HCT116 (cell line): ENCODE results near the gene NMRAL1. TPM values are rescaled to one million over a fixed set of nuclear protein-coding genes. Genes with fewer than 3 reads are reported as not detected.

ENCODE experiments used
- ATAC-seq: fragments of 200-7000 bp; cut with Tn5 transposase; 2 replicates; pipeline ENCODE4 v1.9.1; 2020; ENCODE audit warnings: mild to moderate bottlenecking, moderate library complexity
- BruUV-seq: library from RNA; stranded (reverse); fragments of 400-500 nt; replicated peaks from 2 replicates; lab custom pipeline; 2021; lab: Mats Ljungman, UMichigan
- CTCF ChIA-PET: fragments of 300-600 bp; sonication (Branson Sonifier 250); formaldehyde crosslinking; loops from one replicate; lab custom pipeline; 2021; ENCODE audit warnings: antibody characterized with exemption; lab: Charles Lee
- POLR2A ChIA-PET: fragments of 300-600, 350-600 bp; sonication (Branson Sonifier 250); formaldehyde crosslinking; loops from one replicate; lab custom pipeline; 2021; ENCODE audit warnings: antibody characterized with exemption; lab: Charles Lee
- RAD21 ChIA-PET, 2 experiments: fragments of 300-600 bp; sonication (Branson Sonifier 250); formaldehyde crosslinking; loops; one replicate each; lab custom pipeline; 2023; ENCODE audit warnings: low total read pairs in 2 of 2; ENCODE audit not compliant: uncharacterized antibody in 2 of 2, unreplicated experiment in 2 of 2, low non-redundant PET in 1 of 2; lab: Charles Lee
- DNase-seq: peaks from one replicate; pipeline ENCODE4 v3.0.0-alpha.2; 2010; ENCODE audit warnings: low read depth, low spot score
- H2AFZ ChIP-seq: fragments of 200-600 bp; shearing (Covaris generic), sonication (generic); 2 replicates; pipeline ENCODE4 v1.6.1; 2017; ENCODE audit warnings: low read depth, mixed run types, mixed read lengths, antibody characterized with exemption, low read length; ENCODE audit not compliant: poor library complexity, severe bottlenecking
- H3K27ac ChIP-seq: 2 replicates; pipeline ENCODE4 v1.5.1; 2012; ENCODE audit warnings: low read depth, low read length
- H3K27me3 ChIP-seq: fragments of 200-600 bp; sonication (generic); 2 replicates; pipeline ENCODE4 v1.6.1; 2016; ENCODE audit warnings: mixed run types, low read length, mixed read lengths; ENCODE audit not compliant: insufficient read depth
- H3K36me3 ChIP-seq, 2 experiments: fragments of 200-500 bp in 1 of 2; fragments of 200-600 bp in 1 of 2; sonication (Bioruptor generic) in 1 of 2; sonication (generic) in 1 of 2; 2 replicates each; pipeline versions ENCODE4 v1.5.1 to v1.6.1; 2014 to 2016; ENCODE audit warnings: low read length in 2 of 2, inconsistent platforms in 1 of 2, mixed read lengths in 1 of 2, mixed run types in 1 of 2; ENCODE audit not compliant: insufficient read depth in 2 of 2, control insufficient read depth in 1 of 2
- H3K4me1 ChIP-seq, 2 experiments: fragments of 200-600 bp in 1 of 2; sonication (generic) in 1 of 2; 2 replicates each; pipeline versions ENCODE4 v1.5.1 to v1.6.1; 2012 to 2017; ENCODE audit warnings: low read length in 2 of 2, inconsistent platforms in 1 of 2, mild to moderate bottlenecking in 1 of 2, mixed read lengths in 1 of 2, mixed run types in 1 of 2, moderate library complexity in 1 of 2; ENCODE audit not compliant: insufficient read depth in 2 of 2, control insufficient read depth in 1 of 2
- H3K4me2 ChIP-seq: fragments of 200-600 bp; sonication (generic); 2 replicates; pipeline ENCODE4 v1.6.1; 2017; ENCODE audit warnings: mixed run types, low read length, mixed read lengths
- H3K4me3 ChIP-seq, 2 experiments: fragments of 200-600 bp in 1 of 2; sonication (generic) in 1 of 2; replicated peaks in 1 of 2; 2 replicates each; pipeline ENCODE4 v1.5.1; 2011 to 2016; ENCODE audit warnings: low read length in 2 of 2, control low read depth in 1 of 2, low read depth in 1 of 2, mild to moderate bottlenecking in 1 of 2, mixed read lengths in 1 of 2, mixed run types in 1 of 2
- H3K79me2 ChIP-seq: fragments of 200-600 bp; sonication (generic); 2 replicates; pipeline ENCODE4 v1.6.1; 2017; ENCODE audit warnings: mild to moderate bottlenecking, mixed run types, low read length, moderate library complexity, mixed read lengths; ENCODE audit not compliant: insufficient read depth
- H3K9ac ChIP-seq: fragments of 200-600 bp; sonication (generic); 2 replicates; pipeline ENCODE4 v1.6.1; 2016; ENCODE audit warnings: low read length, mixed read lengths
- H3K9me2 ChIP-seq: fragments of 200-600 bp; sonication (generic), shearing (Covaris generic); 2 replicates; pipeline ENCODE4 v1.6.1; 2017; ENCODE audit warnings: mixed run types, mild to moderate bottlenecking, moderate library complexity; ENCODE audit not compliant: insufficient read depth
- H3K9me3 ChIP-seq, 2 experiments: fragments of 200-500 bp in 1 of 2; fragments of 200-600 bp in 1 of 2; sonication (Bioruptor generic) in 1 of 2; sonication (generic) in 1 of 2; 2 replicates each; pipeline ENCODE4 v1.6.1; 2014 to 2017; ENCODE audit warnings: low read length in 2 of 2, mixed read lengths in 2 of 2, inconsistent platforms in 1 of 2, low read depth in 1 of 2, mild to moderate bottlenecking in 1 of 2, mixed run types in 1 of 2, moderate library complexity in 1 of 2; ENCODE audit not compliant: control insufficient read depth in 1 of 2, insufficient read depth in 1 of 2
- H4K20me1 ChIP-seq: fragments of 200-600 bp; sonication (generic), shearing (Covaris generic); 2 replicates; pipeline ENCODE4 v1.6.1; 2017; ENCODE audit warnings: mixed run types, mild to moderate bottlenecking, moderate library complexity; ENCODE audit not compliant: insufficient read depth
- CEBPB ChIP-seq: IDR thresholded peaks from 2 replicates; pipeline ENCODE4 v1.6.1; 2012; ENCODE audit warnings: low read depth
- ELF1 ChIP-seq: IDR thresholded peaks from 2 replicates; pipeline ENCODE4 v1.6.1; 2012; ENCODE audit warnings: low read depth, borderline replicate concordance
- EZH2phosphoT487 ChIP-seq: fragments of 200-600 bp; IDR thresholded peaks from 2 replicates; pipeline ENCODE4 v1.6.1; 2018; ENCODE audit warnings: antibody characterized with exemption, borderline replicate concordance
- FOSL1 ChIP-seq: IDR thresholded peaks from 2 replicates; pipeline ENCODE4 v1.6.1; 2012; ENCODE audit warnings: low read depth
- JUND ChIP-seq: IDR thresholded peaks from 2 replicates; pipeline ENCODE4 v1.6.1; 2012
- POLR2A ChIP-seq: IDR thresholded peaks from 2 replicates; pipeline ENCODE4 v1.7.0; 2011; ENCODE audit warnings: borderline replicate concordance; ENCODE audit not compliant: insufficient read depth, insufficient read length; ENCODE audit errors: extremely low read depth
- POLR2AphosphoS5 ChIP-seq: IDR thresholded peaks from 2 replicates; pipeline ENCODE4 v1.6.1; 2011; ENCODE audit warnings: mild to moderate bottlenecking, low read depth, low read length, moderate library complexity
- ZFX ChIP-seq: fragments of 450-650 bp; IDR thresholded peaks from 2 replicates; pipeline ENCODE4 v1.6.1; 2017
- intact Hi-C: fragments of 100-400 bp; cut with micrococcal nuclease; formaldehyde crosslinking; loops from 2 replicates; pipeline ENCODE4 v1.10.0; 2022
- total RNA-seq: library from RNA; stranded (reverse); gene quantifications from one replicate; pipeline ENCODE4 v1.2.1, GENCODE V29; 2021; ENCODE audit not compliant: unreplicated experiment
- TF ChIP-seq, protein P1 (sequence below), 3 experiments: fragments of 200-600 bp in 1 of 3; sonication (generic) in 1 of 3; IDR thresholded peaks in 2 of 3; conservative IDR thresholded peaks in 1 of 3; 2 replicates each; pipeline ENCODE4 v1.5.1; 2012 to 2017; ENCODE audit warnings: low read depth in 2 of 3, low read length in 2 of 3, antibody characterized with exemption in 1 of 3, borderline replicate concordance in 1 of 3, control low read depth in 1 of 3, mild to moderate bottlenecking in 1 of 3, mixed read lengths in 1 of 3, mixed run types in 1 of 3, moderate library complexity in 1 of 3; ENCODE audit not compliant: insufficient read depth in 1 of 3
- TF ChIP-seq, protein P2 (sequence below): IDR thresholded peaks from 2 replicates; pipeline ENCODE4 v1.6.1; 2012
- TF ChIP-seq, protein P3 (sequence below): IDR thresholded peaks from 2 replicates; pipeline ENCODE4 v1.6.1; 2012

Gene NMRAL1
- total RNA-seq, 1 experiment from 2014 or later = 76.7 TPM

DNA sequence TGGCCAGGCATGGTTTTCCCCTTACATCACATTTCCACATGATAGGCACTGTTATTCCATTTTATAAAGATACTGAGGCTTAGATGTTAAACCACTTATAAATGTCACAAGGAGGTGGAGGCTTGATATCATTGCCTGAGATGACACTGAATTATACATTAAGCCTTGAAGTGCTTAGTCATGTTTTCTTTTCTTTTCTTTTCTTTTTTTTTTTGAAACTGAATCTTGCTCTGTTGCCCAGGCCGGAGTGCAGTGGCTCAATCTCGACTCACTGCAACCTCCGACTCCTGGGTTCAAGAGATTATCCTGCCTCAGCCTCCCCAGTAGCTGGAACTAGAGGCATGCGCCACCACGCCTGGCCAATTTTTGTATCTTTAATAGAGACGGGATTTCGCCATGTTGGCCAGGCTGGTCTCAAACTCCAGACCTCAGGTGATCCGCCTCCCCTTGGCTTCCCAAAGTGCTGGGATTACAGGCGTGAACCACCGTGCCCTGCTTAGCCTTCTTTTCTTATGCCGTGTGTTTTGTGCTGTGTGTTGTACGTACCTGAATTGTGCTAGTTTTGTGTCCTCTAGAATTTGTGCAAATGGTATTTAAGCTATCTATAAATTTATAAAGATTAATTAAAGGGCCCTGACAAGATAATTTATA lies 47.6 kb downstream of the NMRAL1 start:
- TSS peak; percentile 57 for BruUV-seq
- intact Hi-C loops = loop anchor here (10.0 kb wide), 1 partner anchor 188 kb away; the partner anchor contains the start of gene UBALD1
- no peak overlapping the region for H2AFZ ChIP-seq
- H3K4me2 ChIP-seq = peak overlapping the region; percentile 100
- H3K27me3 ChIP-seq = no peaks in the 10 kb centered on the region
- CTCF ChIA-PET = no interaction called here
- H3K4me3 ChIP-seq = peak overlapping the region; percentile 95 to 97
- H3K79me2 ChIP-seq = peaks cover 64% of the 10 kb centered on the region
- RAD21 ChIA-PET = no interaction called here
- POLR2A ChIA-PET = no interaction called here
- no peak for DNase-seq
- H3K27ac ChIP-seq = peak overlapping the region; percentile 96; the same call in 1 of the 2 replicates
- no peaks in the 10 kb centered on the region for H4K20me1 ChIP-seq
- H3K9me3 ChIP-seq = no peaks in the 10 kb centered on the region
- TF ChIP-seq ZFX (no peak), POLR2AphosphoS5 (no peak), JUND (no peak), POLR2A (no peak), FOSL1 (no peak), CEBPB (no peak), EZH2phosphoT487 (no peak), ELF1 (no peak)
- TF ChIP-seq, protein P1, sequence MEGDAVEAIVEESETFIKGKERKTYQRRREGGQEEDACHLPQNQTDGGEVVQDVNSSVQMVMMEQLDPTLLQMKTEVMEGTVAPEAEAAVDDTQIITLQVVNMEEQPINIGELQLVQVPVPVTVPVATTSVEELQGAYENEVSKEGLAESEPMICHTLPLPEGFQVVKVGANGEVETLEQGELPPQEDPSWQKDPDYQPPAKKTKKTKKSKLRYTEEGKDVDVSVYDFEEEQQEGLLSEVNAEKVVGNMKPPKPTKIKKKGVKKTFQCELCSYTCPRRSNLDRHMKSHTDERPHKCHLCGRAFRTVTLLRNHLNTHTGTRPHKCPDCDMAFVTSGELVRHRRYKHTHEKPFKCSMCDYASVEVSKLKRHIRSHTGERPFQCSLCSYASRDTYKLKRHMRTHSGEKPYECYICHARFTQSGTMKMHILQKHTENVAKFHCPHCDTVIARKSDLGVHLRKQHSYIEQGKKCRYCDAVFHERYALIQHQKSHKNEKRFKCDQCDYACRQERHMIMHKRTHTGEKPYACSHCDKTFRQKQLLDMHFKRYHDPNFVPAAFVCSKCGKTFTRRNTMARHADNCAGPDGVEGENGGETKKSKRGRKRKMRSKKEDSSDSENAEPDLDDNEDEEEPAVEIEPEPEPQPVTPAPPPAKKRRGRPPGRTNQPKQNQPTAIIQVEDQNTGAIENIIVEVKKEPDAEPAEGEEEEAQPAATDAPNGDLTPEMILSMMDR (IDR thresholded peaks at IDR 0.05 in 2 of 3, conservative IDR thresholded peaks at IDR 0.05 in 1 of 3; ENCODE audit: borderline replicate concordance in 1 of 3, insufficient read depth in 1 of 3, low read depth in 2 of 3, low read length in 2 of 3) = no peak
- TF ChIP-seq, protein P2, sequence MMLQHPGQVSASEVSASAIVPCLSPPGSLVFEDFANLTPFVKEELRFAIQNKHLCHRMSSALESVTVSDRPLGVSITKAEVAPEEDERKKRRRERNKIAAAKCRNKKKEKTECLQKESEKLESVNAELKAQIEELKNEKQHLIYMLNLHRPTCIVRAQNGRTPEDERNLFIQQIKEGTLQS = no peak
- TF ChIP-seq, protein P3, sequence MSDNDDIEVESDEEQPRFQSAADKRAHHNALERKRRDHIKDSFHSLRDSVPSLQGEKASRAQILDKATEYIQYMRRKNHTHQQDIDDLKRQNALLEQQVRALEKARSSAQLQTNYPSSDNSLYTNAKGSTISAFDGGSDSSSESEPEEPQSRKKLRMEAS = no peak
- H3K4me1 ChIP-seq = peaks cover 7 to 18% of the 10 kb centered on the region in 2 experiments
- peak overlapping the region; percentile 99 for H3K9ac ChIP-seq
- peaks cover 2 to 23% of the 10 kb centered on the region in 2 experiments; a peak in 1 of 4 replicates for H3K36me3 ChIP-seq
- no peak for ATAC-seq
- H3K9me2 ChIP-seq = no peaks in the 10 kb centered on the region
